Tibial nerve (tissue), 4 donors: ENCODE data around the gene NCAM2. TPM values are rescaled to one million over a fixed set of nuclear protein-coding genes. Genes with fewer than 3 reads are reported as not detected.

ENCODE experiments used
- DNase-seq, 2 donors: peaks; one replicate each; pipeline ENCODE4 v3.0.0-alpha.2; 2019; ENCODE audit warnings: low spot score in 2 of 2
- H3K27ac ChIP-seq, 4 donors: fragments of 200-600 bp; sonication (generic) in 3 of 4; one replicate each; pipeline ENCODE4 v1.5.1; 2017 to 2019; ENCODE audit warnings: mild to moderate bottlenecking in 1 of 4
- H3K27me3 ChIP-seq, 2 donors: fragments of 200-600 bp; sonication (generic) in 1 of 2; one replicate each; pipeline versions ENCODE4 v1.5.1 to v1.6.0; 2017 to 2019
- H3K36me3 ChIP-seq, 3 donors: fragments of 200-600 bp; sonication (generic); one replicate each; pipeline ENCODE4 v1.5.1; 2018 to 2019
- H3K4me1 ChIP-seq, 4 donors: fragments of 200-600 bp; sonication (generic) in 3 of 4; one replicate each; pipeline ENCODE4 v1.5.1; 2017 to 2019
- H3K4me3 ChIP-seq, 4 donors: fragments of 200-600 bp; sonication (generic) in 3 of 4; one replicate each; pipeline ENCODE4 v1.5.1; 2017 to 2019; ENCODE audit warnings: mild to moderate bottlenecking in 1 of 4, moderate library complexity in 1 of 4
- H3K9me3 ChIP-seq, 4 donors: fragments of 200-600 bp; sonication (generic) in 3 of 4; one replicate each; pipeline ENCODE4 v1.5.1; 2017 to 2019
- CTCF ChIP-seq, 5 experiments: fragments of 200-600 bp in 3 of 5; fragments of 450-650 bp in 2 of 5; sonication (generic) in 3 of 5; IDR thresholded peaks; one replicate each; pipeline ENCODE4 v1.5.1; 2016 to 2019; ENCODE audit warnings: antibody characterized with exemption in 5 of 5, mild to moderate bottlenecking in 3 of 5, moderate library complexity in 2 of 5
- EP300 ChIP-seq, 2 donors: sonication (generic); formaldehyde crosslinking; IDR thresholded peaks; one replicate each; pipeline ENCODE4 v1.6.1; 2017; ENCODE audit warnings: antibody characterized with exemption in 2 of 2, mild to moderate bottlenecking in 1 of 2
- POLR2A ChIP-seq, 2 donors: fragments of 450-650 bp; IDR thresholded peaks; one replicate each; pipeline ENCODE4 v1.6.1; 2017; ENCODE audit warnings: antibody characterized with exemption in 2 of 2, mild to moderate bottlenecking in 2 of 2, moderate library complexity in 2 of 2
- WGBS, 2 donors: methylation state at CpG; one replicate each; pipeline ENCODE4 v1.1.5; 2018; 5-methylcytosine and 5-hydroxymethylcytosine counted together
- total RNA-seq, 4 donors: library from RNA; depleted of rRNA; stranded (reverse); fragments of >200 nt; gene quantifications; one replicate each; pipeline ENCODE4 v1.1.0, GENCODE V29; 2016

Gene NCAM2
- total RNA-seq, 4 donors from 2014 or later, result 15.1 to 29.7 (median 23.9) TPM

GRCh38 chr21:21233051-21233450 is 234.8 kb downstream of the NCAM2 start:
- no peak overlapping the region for H3K4me3 ChIP-seq
- no peaks in the 10 kb centered on the region for H3K36me3 ChIP-seq
- no peaks in the 10 kb centered on the region for H3K27me3 ChIP-seq
- no peaks in the 10 kb centered on the region for H3K9me3 ChIP-seq
- TF ChIP-seq CTCF (IDR thresholded peaks at IDR 0.05) (no peak), POLR2A (IDR thresholded peaks at IDR 0.05) (no peak)
- no peak for DNase-seq
- no peak overlapping the region for H3K27ac ChIP-seq
- peaks cover 0 to 15% (median 2%) of the 10 kb centered on the region in 4 donors for H3K4me1 ChIP-seq

DNA sequence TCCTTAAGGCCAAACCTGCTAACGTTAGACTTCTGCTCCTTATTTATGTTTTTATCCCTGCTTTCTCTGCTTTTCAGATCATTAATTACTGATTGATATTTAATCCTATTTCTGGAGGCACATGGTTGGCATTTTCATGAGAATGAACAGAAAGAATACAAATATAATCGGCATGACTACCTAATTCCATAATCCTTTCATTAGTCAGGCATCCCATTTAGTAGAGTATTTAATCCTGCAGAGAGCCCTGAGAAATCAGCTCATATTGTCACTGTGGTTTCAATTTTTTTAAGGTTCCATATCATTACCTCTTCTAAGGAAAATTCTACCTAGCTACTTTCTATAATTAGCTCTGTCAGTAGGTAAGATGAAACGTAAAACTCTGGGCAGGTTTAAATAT is 238.8 kb downstream of the NCAM2 start:
- 66 to 72% methylated on average over 3 of the region's 3 CpGs for WGBS, 2 donors
- no peak for TF ChIP-seq CTCF (IDR thresholded peaks at IDR 0.05)
- TF ChIP-seq EP300 (IDR thresholded peaks at IDR 0.05), result no peak
- TF ChIP-seq POLR2A (IDR thresholded peaks at IDR 0.05), result no peak
- Histone ChIP-seq H3K9me3 (no peaks in the 10 kb centered on the region), H3K27ac (no peak overlapping the region), H3K27me3 (no peaks in the 10 kb centered on the region), H3K36me3 (no peaks in the 10 kb centered on the region), H3K4me1 (peaks cover 0 to 15% (median 2%) of the 10 kb centered on the region in 4 donors), H3K4me3 (no peak overlapping the region)
- no peak for DNase-seq

GRCh38 chr21:21238629-21239400 is 240.6 kb downstream of the NCAM2 start:
- H3K27ac ChIP-seq, result no peak overlapping the region
- no peak for DNase-seq

DNA sequence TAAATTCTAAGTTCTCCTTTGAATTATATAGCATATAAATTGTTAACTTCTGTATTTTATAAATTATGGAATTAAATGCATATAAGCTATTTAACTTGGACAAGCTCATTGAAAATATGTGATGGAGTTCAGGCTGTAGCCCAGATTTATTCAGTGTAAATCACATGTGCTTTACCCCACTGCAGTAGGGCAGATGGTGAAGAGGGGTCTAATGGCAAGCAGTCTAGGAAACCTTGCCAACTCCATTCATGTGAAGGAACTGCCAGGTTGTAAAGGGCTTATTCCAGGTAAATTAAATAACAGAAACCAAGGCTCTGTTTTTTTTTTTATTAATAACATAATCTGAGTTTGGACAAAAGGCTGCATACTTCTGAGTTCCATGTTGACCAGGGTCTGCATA is 243.2 kb downstream of the NCAM2 start:
- Histone ChIP-seq H3K27ac (no peak overlapping the region), H3K4me3 (no peak overlapping the region), H3K36me3 (no peaks in the 10 kb centered on the region), H3K4me1 (peaks cover 0 to 4% (median 0%) of the 10 kb centered on the region in 4 donors), H3K27me3 (no peaks in the 10 kb centered on the region), H3K9me3 (no peaks in the 10 kb centered on the region)
- TF ChIP-seq EP300 (IDR thresholded peaks at IDR 0.05), result no peak
- TF ChIP-seq CTCF (IDR thresholded peaks at IDR 0.05), result no peak
- TF ChIP-seq POLR2A (IDR thresholded peaks at IDR 0.05), result no peak
- DNase-seq, result no peak

More at GRCh38 chr21:21238629-21239400, 240.6 kb downstream of the NCAM2 start:
- no peaks in the 10 kb centered on the region for H3K9me3 ChIP-seq
- 91% methylated on average over 10 of the region's 10 CpGs for WGBS, 2 donors
- H3K36me3 ChIP-seq, result no peaks in the 10 kb centered on the region
- no peak overlapping the region for H3K4me3 ChIP-seq
- peaks cover 0 to 4% (median 0%) of the 10 kb centered on the region in 4 donors for H3K4me1 ChIP-seq
- H3K27me3 ChIP-seq, result no peaks in the 10 kb centered on the region
- TF ChIP-seq EP300 (IDR thresholded peaks at IDR 0.05) (no peak), CTCF (IDR thresholded peaks at IDR 0.05) (no peak), POLR2A (IDR thresholded peaks at IDR 0.05) (no peak)

GRCh38 chr21:21246007-21246406 is 247.8 kb downstream of the NCAM2 start:
- Histone ChIP-seq H3K36me3 (no peaks in the 10 kb centered on the region), H3K27ac (no peak overlapping the region), H3K9me3 (no peaks in the 10 kb centered on the region), H3K4me1 (no peaks in the 10 kb centered on the region), H3K4me3 (no peak overlapping the region), H3K27me3 (no peaks in the 10 kb centered on the region)
- 95 to 97% methylated on average over 3 of the region's 3 CpGs for WGBS, 2 donors
- no peak for TF ChIP-seq CTCF (IDR thresholded peaks at IDR 0.05)
- no peak for TF ChIP-seq EP300 (IDR thresholded peaks at IDR 0.05)
- no peak for TF ChIP-seq POLR2A (IDR thresholded peaks at IDR 0.05)
- DNase-seq, result no peak
